Measurements from ENCODE around the gene HSFX2.

GRCh38 chrX:149568701-149569296 lies 26.3 kb downstream of the HSFX2 start:
- TF ChIP-seq, protein P1, sequence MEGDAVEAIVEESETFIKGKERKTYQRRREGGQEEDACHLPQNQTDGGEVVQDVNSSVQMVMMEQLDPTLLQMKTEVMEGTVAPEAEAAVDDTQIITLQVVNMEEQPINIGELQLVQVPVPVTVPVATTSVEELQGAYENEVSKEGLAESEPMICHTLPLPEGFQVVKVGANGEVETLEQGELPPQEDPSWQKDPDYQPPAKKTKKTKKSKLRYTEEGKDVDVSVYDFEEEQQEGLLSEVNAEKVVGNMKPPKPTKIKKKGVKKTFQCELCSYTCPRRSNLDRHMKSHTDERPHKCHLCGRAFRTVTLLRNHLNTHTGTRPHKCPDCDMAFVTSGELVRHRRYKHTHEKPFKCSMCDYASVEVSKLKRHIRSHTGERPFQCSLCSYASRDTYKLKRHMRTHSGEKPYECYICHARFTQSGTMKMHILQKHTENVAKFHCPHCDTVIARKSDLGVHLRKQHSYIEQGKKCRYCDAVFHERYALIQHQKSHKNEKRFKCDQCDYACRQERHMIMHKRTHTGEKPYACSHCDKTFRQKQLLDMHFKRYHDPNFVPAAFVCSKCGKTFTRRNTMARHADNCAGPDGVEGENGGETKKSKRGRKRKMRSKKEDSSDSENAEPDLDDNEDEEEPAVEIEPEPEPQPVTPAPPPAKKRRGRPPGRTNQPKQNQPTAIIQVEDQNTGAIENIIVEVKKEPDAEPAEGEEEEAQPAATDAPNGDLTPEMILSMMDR (IDR thresholded peaks at IDR 0.05), result no peak
- TF ChIP-seq POLR2AphosphoS5 (IDR thresholded peaks at IDR 0.05) (no peak), POLR2A (IDR thresholded peaks at IDR 0.05) (no peak)
